ENCODE results near the gene NFAT5.

DNA sequence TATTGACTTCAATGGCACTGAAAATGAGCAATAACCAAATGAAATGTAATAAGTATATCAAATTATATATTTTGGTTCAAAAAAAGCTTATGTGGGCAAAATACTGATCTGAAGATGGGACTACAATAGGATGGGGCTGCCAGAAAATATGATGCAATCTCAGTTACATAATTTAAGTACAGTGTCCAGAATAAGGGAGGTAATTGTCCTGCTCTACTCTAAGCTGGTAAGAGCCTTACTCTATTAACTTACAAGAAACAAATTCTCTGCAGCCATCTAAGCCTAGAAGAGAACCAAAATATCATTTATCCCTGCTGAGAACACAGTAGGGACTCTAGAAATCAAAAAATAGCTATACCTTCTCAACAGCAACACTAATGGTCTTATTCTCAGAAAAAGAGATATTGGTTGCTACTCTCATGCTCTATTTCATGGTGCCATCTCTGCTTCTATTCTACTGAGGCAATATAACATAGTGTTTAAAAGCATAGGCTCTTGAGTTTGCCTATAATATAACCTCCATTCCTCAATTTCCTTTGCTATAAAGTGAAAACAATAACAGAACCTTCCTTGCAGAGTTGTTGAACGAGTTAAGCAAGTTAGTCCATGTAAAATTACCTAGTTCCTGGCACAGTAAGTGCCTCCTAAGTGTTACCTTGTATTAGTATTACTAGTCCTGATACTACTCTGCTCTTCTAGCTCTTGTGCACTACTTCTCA lies 140.6 kb downstream of the NFAT5 start:
- no peak for TF ChIP-seq POLR2A (IDR thresholded peaks at IDR 0.05)
- no peak for TF ChIP-seq CTCF (IDR thresholded peaks at IDR 0.05)
